IMR-90 (cell line): ENCODE data around the gene MGRN1. TPM values are rescaled to one million over a fixed set of nuclear protein-coding genes. Genes with fewer than 3 reads are reported as not detected.

ENCODE experiments used
- ATAC-seq: fragments of 200-7000 bp; cut with Tn5 transposase; 2 replicates; pipeline ENCODE4 v1.9.1; 2020; ENCODE audit warnings: low read depth, mild to moderate bottlenecking, moderate library complexity
- BruUV-seq: library from RNA; stranded (reverse); fragments of 400-500 nt; replicated peaks from 2 replicates; lab custom pipeline; 2021; lab: Mats Ljungman, UMichigan
- CTCF ChIA-PET: fragments of 300-600 bp; formaldehyde crosslinking; extraction: SDS; loops from one replicate; lab custom pipeline; 2021; ENCODE audit warnings: antibody characterized with exemption; lab: Yijun Ruan, JAX
- POLR2A ChIA-PET: fragments of 300-600 bp; sonication (Branson Sonifier 250); formaldehyde crosslinking; loops from one replicate; lab custom pipeline; 2022; ENCODE audit warnings: antibody characterized with exemption; ENCODE audit not compliant: unreplicated experiment; lab: Charles Lee
- DNase-seq: peaks from one replicate; pipeline ENCODE4 v3.0.0; 2013
- H2AFZ ChIP-seq: replicated peaks from 2 replicates; pipeline ENCODE3; 2013; ENCODE audit warnings: low read length, mild to moderate bottlenecking; ENCODE audit not compliant: poor library complexity
- H2AK5ac ChIP-seq: 2 replicates; pipeline ENCODE4 v1.6.1; 2013; ENCODE audit warnings: low read depth, low read length, inconsistent platforms
- H2AK9ac ChIP-seq: replicated peaks from 2 replicates; pipeline ENCODE3; 2013; ENCODE audit warnings: mild to moderate bottlenecking, low read depth, low read length, moderate library complexity; ENCODE audit not compliant: poor library complexity
- H2BK120ac ChIP-seq: 2 replicates; pipeline ENCODE4 v1.6.1; 2013; ENCODE audit warnings: low read depth, low read length, inconsistent platforms
- H2BK15ac ChIP-seq: 3 replicates; pipeline ENCODE4 v1.6.1; 2013; ENCODE audit warnings: low read depth, low read length, inconsistent platforms
- H2BK20ac ChIP-seq: 2 replicates; pipeline ENCODE4 v1.6.1; 2013; ENCODE audit warnings: low read depth, mild to moderate bottlenecking, inconsistent platforms, low read length, moderate library complexity
- H2BK5ac ChIP-seq: 2 replicates; pipeline ENCODE4 v1.6.1; 2013; ENCODE audit warnings: mild to moderate bottlenecking, low read depth, low read length, inconsistent platforms; ENCODE audit not compliant: poor library complexity, severe bottlenecking
- H3K14ac ChIP-seq: replicated peaks from 2 replicates; pipeline ENCODE4 v1.6.1; 2013; ENCODE audit warnings: low read depth, low read length, inconsistent platforms
- H3K18ac ChIP-seq: 2 replicates; pipeline ENCODE4 v1.6.1; 2013; ENCODE audit warnings: low read depth, low read length, control low read depth
- H3K23ac ChIP-seq: 2 replicates; pipeline ENCODE4 v1.6.1; 2013; ENCODE audit warnings: low read depth, low read length, inconsistent platforms
- H3K27ac ChIP-seq: 2 replicates; pipeline ENCODE4 v1.5.1; 2013; ENCODE audit warnings: mild to moderate bottlenecking, control low read depth, low read length; ENCODE audit not compliant: insufficient read depth
- H3K27me3 ChIP-seq: 2 replicates; pipeline ENCODE4 v1.6.1; 2013; ENCODE audit warnings: low read length; ENCODE audit not compliant: control insufficient read depth, insufficient read depth
- H3K36me3 ChIP-seq: 2 replicates; pipeline ENCODE4 v1.6.1; 2013; ENCODE audit warnings: low read length, mixed read lengths; ENCODE audit not compliant: control insufficient read depth, insufficient read depth
- H3K4ac ChIP-seq: 2 replicates; pipeline ENCODE4 v1.6.1; 2013; ENCODE audit warnings: low read depth, low read length, inconsistent platforms
- H3K4me1 ChIP-seq: 2 replicates; pipeline ENCODE4 v1.6.1; 2013; ENCODE audit warnings: low read length, mixed read lengths; ENCODE audit not compliant: control insufficient read depth, insufficient read depth
- H3K4me2 ChIP-seq: 2 replicates; pipeline ENCODE4 v1.6.1; 2013; ENCODE audit warnings: low read depth, mild to moderate bottlenecking, control low read depth, low read length, moderate library complexity
- H3K4me3 ChIP-seq: 2 replicates; pipeline ENCODE4 v1.5.1; 2013; ENCODE audit warnings: low read depth, mild to moderate bottlenecking, control low read depth, low read length, moderate library complexity; ENCODE audit not compliant: insufficient read depth
- H3K56ac ChIP-seq: 2 replicates; pipeline ENCODE4 v1.6.1; 2013; ENCODE audit warnings: low read length, inconsistent platforms; ENCODE audit not compliant: insufficient read depth; ENCODE audit errors: extremely low read depth
- H3K79me1 ChIP-seq, 2 experiments: 2 replicates each; pipeline ENCODE4 v1.6.1; 2013; ENCODE audit warnings: low read length in 2 of 2, inconsistent platforms in 1 of 2, low read depth in 1 of 2
- H3K9ac ChIP-seq: 2 replicates; pipeline ENCODE4 v1.6.1; 2013; ENCODE audit warnings: low read depth, low read length, control low read depth
- H3K9me1 ChIP-seq: 2 replicates; pipeline ENCODE4 v1.6.1; 2013; ENCODE audit warnings: low read length, inconsistent platforms; ENCODE audit not compliant: insufficient read depth
- H3K9me3 ChIP-seq: 2 replicates; pipeline ENCODE4 v1.6.1; 2013; ENCODE audit warnings: low read length; ENCODE audit not compliant: control insufficient read depth, insufficient read depth
- H4K20me1 ChIP-seq: 2 replicates; pipeline ENCODE4 v1.6.1; 2013; ENCODE audit warnings: low read length, inconsistent platforms; ENCODE audit not compliant: insufficient read depth
- H4K5ac ChIP-seq: 2 replicates; pipeline ENCODE4 v1.6.1; 2013; ENCODE audit warnings: mild to moderate bottlenecking, low read depth, low read length, control low read depth
- H4K8ac ChIP-seq, 2 experiments: 2 replicates each; pipeline ENCODE4 v1.6.1; 2013; ENCODE audit warnings: low read depth in 2 of 2, low read length in 2 of 2, control low read depth in 1 of 2, inconsistent platforms in 1 of 2
- H4K91ac ChIP-seq: 2 replicates; pipeline ENCODE4 v1.6.1; 2013; ENCODE audit warnings: low read depth, low read length, inconsistent platforms; ENCODE audit not compliant: insufficient read depth
- BHLHE40 ChIP-seq: fragments of 150-350 bp; IDR thresholded peaks from 2 replicates; pipeline ENCODE4 v1.6.1; 2016; ENCODE audit warnings: mild to moderate bottlenecking, low read depth, low read length
- FOS ChIP-seq: fragments of 150-350 bp; IDR thresholded peaks from 2 replicates; pipeline ENCODE4 v1.6.1; 2016; ENCODE audit warnings: low read depth, low read length
- MAZ ChIP-seq: IDR thresholded peaks from 2 replicates; pipeline ENCODE4 v1.6.1; 2012; ENCODE audit warnings: low read depth, mild to moderate bottlenecking, low read length, improper control_type of control experiment, moderate library complexity, borderline replicate concordance
- RCOR1 ChIP-seq: IDR thresholded peaks from 2 replicates; pipeline ENCODE4 v1.6.1; 2012; ENCODE audit warnings: mild to moderate bottlenecking, low read length, improper control_type of control experiment; ENCODE audit not compliant: insufficient replicate concordance
- RFX5 ChIP-seq: IDR thresholded peaks from 2 replicates; pipeline ENCODE4 v1.8.0; 2012; ENCODE audit warnings: low read depth, mild to moderate bottlenecking, low read length, moderate library complexity
- WGBS, 2 experiments: methylation state at CpG; one replicate each; pipeline versions ENCODE4 v1.1.5 to v1.1.7; 2013; ENCODE audit warnings: missing lambda C conversion rate in 2 of 2; ENCODE audit not compliant: insufficient read length in 1 of 2; ENCODE audit errors: extremely low coverage in 2 of 2; 5-methylcytosine and 5-hydroxymethylcytosine counted together
- dilution Hi-C: fragments of 300-500 bp; cut with HindIII; formaldehyde crosslinking; loops from one replicate; pipeline ENCODE4 v1.14.3; 2018; ENCODE audit warnings: low sequenced_read_pairs; ENCODE audit not compliant: unreplicated experiment
- in situ Hi-C: fragments of 300-500 bp; cut with MboI; formaldehyde crosslinking; loops from 3 replicates; pipeline ENCODE4 v1.14.3; 2019; ENCODE audit warnings: low sequenced_read_pairs, inconsistent platforms, mixed read lengths
- intact Hi-C: fragments of 100-400 bp; cut with micrococcal nuclease; formaldehyde crosslinking; loops from 2 replicates; pipeline ENCODE4 v1.10.0; 2022
- polyA plus RNA-seq, 3 experiments: library from polyadenylated mRNA; depleted of rRNA; stranded (reverse); fragments of >200 nt; gene quantifications; 2 replicates each; pipeline ENCODE4 v1.2.3, GENCODE V29; 2012; ENCODE audit warnings: low replicate concordance in 1 of 3
- total RNA-seq: library from RNA; depleted of rRNA; stranded (reverse); fragments of >200 nt; gene quantifications from 2 replicates; pipeline ENCODE4 v1.2.3, GENCODE V29; 2012

Gene MGRN1
- total and polyA plus RNA-seq, 2 of the 4 experiments (the other 2 are of a cell fraction): 11.7 to 32.7 TPM

- Histone ChIP-seq H3K9me1 (peaks cover 12% of the 10 kb centered on the region), H3K9me3 (peaks cover 7% of the 10 kb centered on the region; the same call in 1 of the 2 replicates), H4K5ac (no peak overlapping the region), H3K56ac (no peak overlapping the region), H4K91ac (no peak overlapping the region), H3K4me1 (no peaks in the 10 kb centered on the region), H4K20me1 (peaks cover 82% of the 10 kb centered on the region), H3K23ac (no peak overlapping the region), H2BK20ac (no peak overlapping the region), H3K9ac (no peak overlapping the region), H3K18ac (no peak overlapping the region), H3K27me3 (no peaks in the 10 kb centered on the region), H3K4me3 (no peak overlapping the region), H3K4me2 (no peak overlapping the region), H3K14ac (no peak overlapping the region), H2AK5ac (no peak overlapping the region), H2BK5ac (no peak overlapping the region), H3K36me3 (peaks cover 13% of the 10 kb centered on the region), H2AFZ (no peak overlapping the region), H4K8ac (no peak overlapping the region), H2AK9ac (no peak overlapping the region), H2BK15ac (no peak overlapping the region), H3K27ac (no peak overlapping the region), H3K4ac (no peak overlapping the region), H2BK120ac (no peak overlapping the region), H3K79me1 (peaks cover 22 to 79% of the 10 kb centered on the region in 2 experiments)
- no peak for ATAC-seq
- intact Hi-C loops: no loop called here
- POLR2A ChIA-PET: no interaction called here
- no peak for DNase-seq
- WGBS, 2 experiments: 95% methylated on average over 3 of the region's 12 CpGs; no CpG with 5 or more reads in 1 of the 2 experiments
- dilution Hi-C loops: no loop called here
- CTCF ChIA-PET: no interaction called here
- no peak for TF ChIP-seq RCOR1
- no peak for TF ChIP-seq FOS
- TF ChIP-seq RFX5: no peak
- no peak for TF ChIP-seq MAZ
- TF ChIP-seq BHLHE40: no peak
- in situ Hi-C loops: no loop called here
- no TSS peak for BruUV-seq
Observed at GRCh38 chr16:4634768-4635167, 10.1 kb downstream of the MGRN1 start.
